Measurements from ENCODE around the gene ACAN.

DNA sequence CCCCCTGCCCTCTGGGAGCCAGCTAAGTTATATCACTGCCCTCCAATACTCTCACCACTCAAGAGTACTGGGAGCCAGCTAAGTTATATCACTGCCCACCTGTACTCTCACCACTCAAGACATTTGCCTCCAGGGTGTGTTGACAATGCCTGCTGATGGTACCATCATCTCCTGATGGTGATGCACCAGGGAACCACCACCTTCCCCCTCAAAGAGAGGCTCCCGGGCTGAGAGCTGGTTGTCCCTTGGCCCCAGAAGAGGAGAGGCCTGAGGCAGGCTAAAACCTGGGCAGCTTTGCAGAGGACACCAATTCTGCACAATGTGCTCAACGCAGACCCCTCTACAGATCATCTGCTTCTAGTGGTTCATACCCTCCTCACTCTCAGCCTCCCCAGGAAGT, 99.6 kb downstream of the ACAN start:
- TF ChIP-seq POLR2AphosphoS5 (IDR thresholded peaks at IDR 0.05; ENCODE audit: borderline replicate concordance, low read depth, low read length) (no peak), EZH2 (IDR thresholded peaks at IDR 0.05) (no peak), FOXP2 (optimal IDR thresholded peaks at IDR 0.05; ENCODE audit: control extremely low read depth, extremely low read length, insufficient read depth) (no peak)

Data from SK-N-MC (cell line).